Left lung (tissue), 10 donors: ENCODE results near the gene CD180. TPM values are rescaled to one million over a fixed set of nuclear protein-coding genes. Genes with fewer than 3 reads are reported as not detected.

Experiments
- ATAC-seq: fragments of 200-7000 bp; cut with Tn5 transposase; one replicate; pipeline ENCODE4 v1.9.1; 2020; ENCODE audit warnings: moderate library complexity
- DNase-seq, 4 donors: peaks; one replicate each; pipeline ENCODE4 v3.0.0-alpha.2; 2013 to 2020
- H3K27ac ChIP-seq, 2 donors: fragments of 200-600 bp; sonication (generic) in 1 of 2; one replicate each; pipeline versions ENCODE4 v1.5.0 to v1.8.0; 2020 to 2021
- H3K27me3 ChIP-seq, 2 donors: fragments of 200-600 bp; sonication (generic) in 1 of 2; one replicate each; pipeline versions ENCODE4 v1.5.0 to v1.8.0; 2020 to 2021
- H3K36me3 ChIP-seq, 2 donors: fragments of 200-600 bp; sonication (generic) in 1 of 2; one replicate each; pipeline versions ENCODE4 v1.5.0 to v1.8.0; 2020 to 2021
- H3K4me1 ChIP-seq, 2 donors: fragments of 200-600 bp; one replicate each; pipeline ENCODE4 v1.8.0; 2021
- H3K4me3 ChIP-seq, 2 donors: fragments of 200-600 bp; sonication (generic) in 1 of 2; one replicate each; pipeline versions ENCODE4 v1.5.0 to v1.8.0; 2020 to 2021; ENCODE audit warnings: mild to moderate bottlenecking in 1 of 2
- H3K9me3 ChIP-seq, 2 donors: fragments of 200-600 bp; sonication (generic) in 1 of 2; one replicate each; pipeline versions ENCODE4 v1.5.0 to v1.8.0; 2020 to 2021
- CTCF ChIP-seq, 2 donors: fragments of 200-600 bp; sonication (generic) in 1 of 2; IDR thresholded peaks; one replicate each; pipeline versions ENCODE4 v1.5.0 to v1.8.0; 2021; ENCODE audit warnings: antibody characterized with exemption in 2 of 2
- intact Hi-C, 2 donors: fragments of 100-400 bp; cut with DNase I; formaldehyde crosslinking; loops; one replicate each; pipeline versions ENCODE4 v1.11.2 to v1.14.2; 2022
- polyA plus RNA-seq, 6 donors: library from polyadenylated mRNA; unstranded; fragments of 120-200 nt; gene quantifications; one replicate each; pipeline ENCODE4 v1.2.1, GENCODE V29; 2013; ENCODE audit not compliant: insufficient read length in 6 of 6
- total RNA-seq, 2 donors: library from RNA; stranded (reverse); fragmentation: NEBNext Ultra II Directional; extraction: Animal tissue kit (Norgen Biotek cat#: 25700); gene quantifications; one replicate each; pipeline ENCODE4 v1.2.1, GENCODE V29; 2021
- donor health status: DM: no; HTN: yes; CAD: no.
- donor health status: DM: no; HTN: no; CAD: no.

CD180 gene
- total and polyA plus RNA-seq, 8 donors = 0.53 to 9.4 (median 1.1) TPM

GRCh38 chr5:67168069-67168468 is 28.5 kb downstream of the CD180 start:
- H3K27ac ChIP-seq = no peak overlapping the region
- DNase-seq (no peak), ATAC-seq (no peak)
- H3K27me3 ChIP-seq = no peaks in the 10 kb centered on the region
- H3K36me3 ChIP-seq = peaks cover 0 to 43% of the 10 kb centered on the region in 2 donors
- TF ChIP-seq CTCF (IDR thresholded peaks at IDR 0.05) = no peak
- peaks cover 6 to 37% of the 10 kb centered on the region in 2 donors for H3K4me1 ChIP-seq
- intact Hi-C loops = no loop called here
- no peak overlapping the region for H3K4me3 ChIP-seq
- no peaks in the 10 kb centered on the region for H3K9me3 ChIP-seq

DNA sequence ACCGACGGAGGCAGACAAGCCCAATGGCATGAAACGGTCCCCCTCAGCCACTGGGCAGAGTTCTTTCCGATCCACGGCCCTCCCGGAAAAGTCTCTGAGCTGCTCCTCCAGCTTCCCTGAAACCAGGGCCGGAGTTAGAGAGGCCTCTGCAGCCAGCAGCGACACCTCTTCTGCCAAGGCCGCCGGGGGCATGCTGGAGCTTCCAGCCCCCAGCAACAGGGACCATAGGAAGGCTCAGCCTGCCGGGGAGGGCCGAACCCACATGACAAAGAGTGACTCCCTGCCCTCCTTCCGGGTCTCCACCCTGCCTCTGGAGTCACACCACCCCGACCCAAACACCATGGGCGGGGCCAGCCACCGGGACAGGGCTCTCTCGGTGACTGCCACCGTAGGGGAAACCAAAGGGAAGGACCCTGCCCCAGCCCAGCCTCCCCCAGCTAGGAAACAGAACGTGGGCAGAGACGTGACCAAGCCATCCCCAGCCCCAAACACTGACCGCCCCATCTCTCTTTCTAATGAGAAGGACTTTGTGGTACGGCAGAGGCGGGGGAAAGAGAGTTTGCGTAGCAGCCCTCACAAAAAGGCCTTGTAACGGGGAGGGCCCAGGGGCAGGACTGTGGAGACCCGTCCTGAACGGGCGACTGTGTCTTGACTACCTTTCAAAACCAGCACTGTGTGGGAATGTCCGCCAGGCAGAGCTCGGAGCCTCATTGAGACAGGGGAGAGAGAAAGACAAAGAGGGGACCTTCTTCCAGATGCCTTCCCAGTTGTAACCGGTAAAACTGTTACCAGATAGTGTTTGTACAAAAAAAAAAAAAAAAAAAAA is 29.9 kb downstream of the CD180 start:
- DNase-seq (peak in 2 of 4 donors; percentile 76 to 91), ATAC-seq (peak; percentile 63)
- H3K27ac ChIP-seq = peak overlapping the region; percentile 86 to 91
- intact Hi-C loops = no loop called here
- no peaks in the 10 kb centered on the region for H3K9me3 ChIP-seq
- H3K36me3 ChIP-seq = peaks cover 0 to 51% of the 10 kb centered on the region in 2 donors
- no peak for TF ChIP-seq CTCF (IDR thresholded peaks at IDR 0.05)
- peak overlapping the region; percentile 16 to 29 for H3K4me3 ChIP-seq
- peaks cover 6 to 37% of the 10 kb centered on the region in 2 donors for H3K4me1 ChIP-seq
- no peaks in the 10 kb centered on the region for H3K27me3 ChIP-seq

DNA sequence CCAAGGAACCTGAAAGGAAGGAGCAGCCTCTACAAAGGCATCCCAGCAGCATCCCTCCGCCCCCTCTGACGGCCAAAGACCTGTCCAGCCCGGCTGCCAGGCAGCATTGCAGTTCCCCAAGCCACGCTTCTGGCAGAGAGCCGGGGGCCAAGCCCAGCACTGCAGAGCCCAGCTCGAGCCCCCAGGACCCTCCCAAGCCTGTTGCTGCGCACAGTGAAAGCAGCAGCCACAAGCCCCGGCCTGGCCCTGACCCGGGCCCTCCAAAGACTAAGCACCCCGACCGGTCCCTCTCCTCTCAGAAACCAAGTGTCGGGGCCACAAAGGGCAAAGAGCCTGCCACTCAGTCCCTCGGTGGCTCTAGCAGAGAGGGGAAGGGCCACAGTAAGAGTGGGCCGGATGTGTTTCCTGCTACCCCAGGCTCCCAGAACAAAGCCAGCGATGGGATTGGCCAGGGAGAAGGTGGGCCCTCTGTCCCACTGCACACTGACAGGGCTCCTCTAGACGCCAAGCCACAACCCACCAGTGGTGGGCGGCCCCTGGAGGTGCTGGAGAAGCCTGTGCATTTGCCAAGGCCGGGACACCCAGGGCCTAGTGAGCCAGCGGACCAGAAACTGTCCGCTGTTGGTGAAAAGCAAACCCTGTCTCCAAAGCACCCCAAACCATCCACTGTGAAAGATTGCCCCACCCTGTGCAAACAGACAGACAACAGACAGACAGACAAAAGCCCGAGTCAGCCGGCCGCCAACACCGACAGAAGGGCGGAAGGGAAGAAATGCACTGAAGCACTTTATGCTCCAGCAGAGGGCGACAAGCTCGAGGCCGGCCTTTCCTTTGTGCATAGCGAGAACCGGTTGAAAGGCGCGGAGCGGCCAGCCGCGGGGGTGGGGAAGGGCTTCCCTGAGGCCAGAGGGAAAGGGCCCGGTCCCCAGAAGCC is 30.8 kb downstream of the CD180 start:
- Histone ChIP-seq H3K4me1 (peaks cover 6 to 34% of the 10 kb centered on the region in 2 donors), H3K27ac (peak overlapping the region; percentile 86 to 91), H3K9me3 (no peaks in the 10 kb centered on the region), H3K27me3 (no peaks in the 10 kb centered on the region), H3K36me3 (peaks cover 0 to 51% of the 10 kb centered on the region in 2 donors), H3K4me3 (peak overlapping the region; percentile 16 to 29)
- intact Hi-C loops = no loop called here
- peak; percentile 62 to 72 for TF ChIP-seq CTCF (IDR thresholded peaks at IDR 0.05)
- ATAC-seq = peak; percentile 92
- DNase-seq = peak; percentile 70 to 95 (median 90)

- peak overlapping the region in 1 of 2 donors; percentile 91 for H3K27ac ChIP-seq
- DNase-seq (peak in 1 of 4 donors; percentile 65), ATAC-seq (no peak)
- intact Hi-C loops = no loop called here
- TF ChIP-seq CTCF (IDR thresholded peaks at IDR 0.05) = no peak
- no peaks in the 10 kb centered on the region for H3K27me3 ChIP-seq
- H3K4me3 ChIP-seq = no peak overlapping the region
- H3K4me1 ChIP-seq = peaks cover 6 to 27% of the 10 kb centered on the region in 2 donors
- H3K36me3 ChIP-seq = peaks cover 0 to 51% of the 10 kb centered on the region in 2 donors
- H3K9me3 ChIP-seq = no peaks in the 10 kb centered on the region
These were observed 31.6 kb downstream of the CD180 start for GRCh38 chr5:67164856-67165525.
